HG03460 (cell line): ENCODE results near the gene ASCC1.
"Not testable (repeated sequence)": the region's sequence is repeated elsewhere in the genome, so short reads cannot be mapped to it uniquely, and the experiment has no call there.

Source experiments
- ATAC-seq: cut with Tn5 transposase; IDR thresholded peaks from one replicate; pipeline ENCODE4 v1.9.1; 2021; ENCODE audit not compliant: unreplicated experiment

ASCC1 gene

DNA sequence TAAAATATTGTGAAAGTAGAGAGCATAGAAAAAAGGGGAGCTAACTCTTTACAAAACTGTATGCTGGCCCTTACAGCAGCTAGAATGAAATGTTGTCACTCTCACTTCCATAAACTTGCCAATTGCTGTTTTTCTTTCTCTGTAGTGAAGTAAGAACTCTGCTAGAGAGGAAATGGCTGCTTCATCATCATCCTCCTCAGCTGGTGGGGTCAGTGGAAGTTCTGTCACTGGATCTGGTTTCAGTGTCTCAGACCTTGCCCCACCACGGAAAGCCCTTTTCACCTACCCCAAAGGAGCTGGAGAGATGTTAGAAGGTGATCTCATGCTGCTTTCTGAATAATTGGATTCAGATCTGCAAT lies 7.6 kb upstream of the ASCC1 start:
- no peak for ATAC-seq

DNA sequence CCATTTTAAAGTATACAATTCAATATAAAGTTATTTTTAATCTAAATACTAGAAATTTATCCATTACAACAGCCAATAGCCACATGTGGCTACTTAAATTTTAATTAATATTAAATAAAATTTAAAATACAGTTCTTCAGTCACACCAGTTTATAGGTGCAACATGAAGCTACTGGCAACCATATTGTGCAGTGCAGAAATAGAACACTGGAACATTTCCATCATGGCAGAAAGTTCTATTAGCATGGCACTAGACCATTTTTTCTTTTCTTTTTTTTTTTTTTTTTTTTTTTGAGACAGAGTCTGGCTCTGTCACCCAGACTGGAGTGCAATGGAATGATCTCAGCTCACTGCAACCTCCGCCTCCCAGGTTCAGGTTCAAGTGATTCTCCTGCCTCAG lies 5.2 kb upstream of the ASCC1 start:
- ATAC-seq, result no peak

DNA sequence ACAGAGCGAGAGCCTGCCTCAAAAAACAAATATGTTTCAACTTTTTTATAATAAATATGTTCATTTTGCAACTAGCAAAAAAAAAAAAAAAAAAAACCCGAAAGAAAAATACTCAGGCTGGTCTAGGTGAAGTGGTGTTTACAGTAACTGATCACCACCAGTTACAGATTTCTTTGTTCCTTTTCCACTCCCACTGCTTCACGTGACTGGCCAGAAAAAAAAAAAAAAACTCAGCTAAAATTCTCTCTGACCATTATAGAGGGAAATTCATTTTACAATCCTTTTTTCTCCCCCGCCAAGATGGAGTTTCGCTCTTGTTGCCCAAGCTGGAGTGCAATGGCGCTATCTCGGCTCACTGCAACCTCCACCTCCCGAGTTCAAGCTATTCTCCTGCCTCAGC lies 4.6 kb upstream of the ASCC1 start:
- ATAC-seq, result no peak

DNA sequence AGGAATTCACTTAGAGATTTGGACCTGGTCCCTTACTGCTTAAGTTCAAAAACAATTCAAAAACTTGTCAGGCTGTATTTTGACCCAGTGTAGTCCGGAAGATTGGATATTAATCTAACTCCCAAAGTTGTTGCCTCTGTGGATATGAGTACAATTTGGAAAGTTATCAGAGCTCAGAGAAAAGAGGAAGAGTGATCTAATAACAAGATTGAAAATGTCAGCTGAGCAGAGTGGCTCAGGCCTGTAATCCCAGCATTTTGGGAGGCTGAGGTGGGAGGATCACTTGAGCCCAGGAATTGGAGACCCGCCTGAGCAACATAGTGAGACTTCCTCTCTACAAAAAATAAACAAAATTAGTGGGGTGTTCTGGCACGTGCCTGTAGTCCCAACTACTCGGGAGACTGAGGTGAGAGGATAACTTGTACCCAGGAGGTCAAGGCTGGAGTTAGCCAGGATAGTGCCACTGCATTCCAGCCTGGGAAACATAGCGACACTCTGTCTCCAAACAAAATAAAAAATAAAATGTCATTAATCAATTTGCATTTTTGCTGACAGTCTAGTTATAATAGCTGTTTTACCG lies 3.2 kb upstream of the ASCC1 start:
- no peak for ATAC-seq

DNA sequence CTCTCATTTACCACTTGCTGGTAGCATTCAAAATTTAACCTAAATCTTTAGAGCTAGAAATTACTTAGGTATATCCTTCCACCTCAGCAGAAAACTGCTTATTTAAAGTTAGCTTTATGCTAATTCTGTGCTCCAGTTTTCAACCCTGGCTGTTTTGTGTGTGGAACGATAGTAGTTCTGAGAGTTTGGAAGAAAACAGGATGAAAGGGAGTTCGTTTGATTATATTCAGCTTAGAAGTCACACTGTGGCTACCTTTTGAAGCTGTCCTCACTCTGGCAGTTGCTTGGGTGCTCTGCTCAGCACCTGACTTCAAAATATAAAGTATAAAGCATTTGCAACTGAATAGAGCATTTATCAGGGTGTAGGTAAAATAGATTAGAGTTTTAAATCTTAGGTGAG lies 2.6 kb upstream of the ASCC1 start:
- no peak for ATAC-seq

DNA sequence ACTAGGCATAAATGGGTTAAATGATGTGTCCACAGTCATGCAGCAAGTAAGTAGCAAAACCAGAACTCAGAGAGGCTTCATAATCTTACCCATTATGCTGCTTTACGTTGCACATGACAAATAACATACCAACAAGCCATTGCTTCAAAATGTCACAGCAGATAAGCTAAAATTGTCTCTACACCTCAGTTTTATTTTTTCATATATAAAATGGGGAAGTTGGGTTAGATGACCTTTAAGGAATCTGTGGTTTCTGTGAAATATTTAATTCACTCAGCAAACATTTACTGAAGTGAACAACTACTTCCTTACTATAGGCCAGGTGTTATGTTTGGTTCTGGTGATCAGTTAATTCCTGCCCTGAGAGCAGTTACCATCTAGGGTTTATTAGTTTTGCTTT lies 2.2 kb upstream of the ASCC1 start:
- no peak for ATAC-seq

DNA sequence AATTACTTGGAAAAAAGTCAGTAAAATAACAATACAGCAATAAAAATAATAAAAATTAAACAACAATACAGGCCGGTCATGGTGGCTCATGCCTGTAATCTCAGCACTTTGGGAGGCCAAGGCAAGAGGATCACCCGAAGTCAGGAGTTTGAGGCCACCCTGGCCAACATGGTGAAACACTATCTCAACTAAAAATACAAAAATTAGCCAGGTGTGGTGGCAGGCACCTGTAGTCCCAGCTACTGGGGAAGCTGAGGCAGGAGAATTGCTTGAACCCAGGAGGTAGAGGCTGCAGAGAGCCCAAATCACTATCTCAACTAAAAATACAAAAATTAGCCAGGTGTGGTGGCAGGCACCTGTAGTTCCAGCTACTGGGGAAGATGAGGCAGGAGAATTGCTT lies 4.2 kb downstream of the ASCC1 start:
- ATAC-seq, result not testable (repeated sequence)

DNA sequence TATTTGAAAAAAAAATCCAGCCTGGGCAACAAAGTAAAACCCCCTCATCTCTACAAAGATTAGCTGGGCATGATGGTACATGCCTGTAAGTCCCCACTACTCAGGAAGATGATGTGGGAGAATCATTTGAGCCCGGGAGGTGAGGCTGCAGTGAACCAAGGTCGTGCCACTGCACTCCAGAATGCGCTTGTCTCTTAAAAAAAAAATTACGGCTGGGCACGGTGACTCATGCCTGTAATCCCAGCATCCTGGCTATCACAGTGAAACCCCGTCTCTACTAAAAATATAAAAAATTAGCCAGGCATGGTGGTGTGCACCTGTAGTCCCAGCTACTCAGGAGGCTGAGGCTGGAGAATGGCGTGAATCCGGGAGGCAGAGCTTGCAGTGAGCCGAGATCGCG lies 4.7 kb downstream of the ASCC1 start:
- ATAC-seq, result not testable (repeated sequence)

DNA sequence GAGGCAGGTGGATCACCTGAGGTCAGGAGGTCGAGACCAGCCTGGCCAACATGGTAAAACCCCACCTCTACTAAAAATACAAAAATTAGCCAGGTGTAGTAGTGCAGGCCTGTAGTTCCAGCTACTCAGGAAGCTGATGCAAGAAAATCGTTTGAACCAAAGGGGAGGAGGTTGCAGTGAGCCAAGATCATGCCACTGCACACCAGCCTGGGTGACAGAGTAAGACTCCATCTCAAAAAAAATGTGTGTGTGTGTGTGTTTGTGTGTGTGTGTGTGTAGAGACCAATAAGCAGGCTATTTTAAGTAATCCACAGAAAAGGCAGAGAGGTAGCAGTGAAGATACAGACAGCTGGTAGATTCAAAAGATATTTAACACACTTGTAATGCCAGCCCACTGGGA lies 7.5 kb downstream of the ASCC1 start:
- not testable (repeated sequence) for ATAC-seq

DNA sequence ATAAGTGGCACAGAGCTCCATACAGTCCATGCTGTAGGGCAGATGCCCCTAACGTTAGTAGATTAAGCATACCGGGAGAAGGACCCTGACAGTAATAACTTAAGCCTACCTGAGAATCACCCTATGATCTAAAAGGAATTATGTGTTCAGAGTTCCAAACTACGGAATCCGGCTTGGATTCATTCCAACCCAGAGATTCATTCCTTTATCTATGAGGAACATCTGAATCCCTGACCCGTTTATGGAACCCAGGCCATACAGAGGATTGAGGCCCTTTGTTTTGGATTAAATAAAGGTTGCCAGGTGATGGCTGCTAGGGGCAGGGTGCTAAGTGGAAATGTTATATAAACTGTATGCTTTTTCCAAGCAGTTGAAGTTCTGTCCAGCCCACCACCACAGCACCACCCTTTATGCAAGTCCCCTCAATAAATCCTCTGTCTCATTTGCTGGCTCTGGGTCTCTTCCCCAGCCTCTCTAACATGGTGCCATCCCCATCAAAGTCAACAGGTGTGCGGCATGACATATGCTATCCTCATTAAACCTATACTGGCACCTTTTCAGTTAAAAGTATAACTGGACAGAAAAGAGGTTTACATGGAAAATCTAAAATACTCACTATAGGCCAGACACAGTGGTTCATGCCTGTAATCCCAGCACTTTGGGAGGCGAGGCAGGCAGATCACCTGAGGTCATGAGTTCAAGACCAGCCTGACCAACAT lies 9.4 kb downstream of the ASCC1 start:
- no peak for ATAC-seq

DNA sequence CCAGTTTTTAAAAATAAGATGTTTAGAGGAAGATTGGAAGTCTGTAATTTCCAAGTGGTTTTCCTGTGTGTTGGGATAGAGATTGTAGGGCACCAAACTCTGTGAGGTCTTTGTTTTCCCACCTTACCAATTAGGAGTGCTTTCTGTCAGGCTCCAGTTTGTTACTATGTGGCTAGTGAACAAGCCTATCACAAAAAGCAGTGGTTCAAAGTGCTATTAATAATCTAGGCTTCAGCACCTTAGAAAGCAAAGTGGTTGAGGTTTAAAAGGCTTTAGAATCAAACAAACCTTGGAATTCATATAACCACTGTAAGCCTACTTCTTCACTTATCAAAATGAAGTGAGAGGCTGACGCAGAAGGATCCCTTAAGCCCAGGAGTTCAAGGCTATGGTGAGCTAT lies 11.4 kb downstream of the ASCC1 start:
- ATAC-seq, result no peak

DNA sequence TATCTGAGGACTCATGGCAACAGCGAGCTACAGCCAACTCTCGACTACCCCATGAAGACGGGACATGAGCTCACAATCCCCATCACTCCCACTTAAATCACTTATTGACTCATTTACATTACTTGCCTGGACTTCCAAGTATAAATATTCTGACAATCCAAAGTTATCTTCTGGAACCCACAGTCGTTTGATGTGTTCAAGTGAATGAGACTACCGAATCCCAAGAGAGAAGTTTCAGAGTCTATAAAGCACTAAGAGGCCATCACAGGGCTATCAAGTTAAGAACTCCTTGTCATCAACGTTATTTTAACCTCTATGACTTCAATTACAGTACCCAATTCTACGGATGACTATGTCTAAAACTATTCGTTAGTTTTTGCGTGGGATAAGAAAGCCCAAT lies 11.8 kb downstream of the ASCC1 start:
- ATAC-seq, result no peak

DNA sequence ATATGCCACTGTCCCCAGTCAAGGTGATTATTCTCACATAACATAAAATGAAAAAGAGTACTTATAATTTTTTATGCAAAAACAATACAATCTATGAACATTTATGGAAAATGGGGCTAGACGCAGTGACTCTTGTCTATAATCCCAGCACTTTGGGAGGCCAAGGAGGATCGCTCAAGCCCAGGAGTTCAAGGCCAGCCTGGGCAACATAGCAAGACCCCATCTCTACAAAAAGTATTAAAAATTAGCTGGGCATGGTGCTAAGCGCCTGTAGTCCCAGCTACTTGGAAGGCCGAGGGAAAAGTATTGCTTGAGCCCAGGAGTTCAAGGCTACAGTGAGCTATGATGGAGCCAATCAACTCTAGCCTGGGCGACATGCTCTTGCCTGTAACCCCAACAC lies 14.8 kb downstream of the ASCC1 start:
- ATAC-seq, result no peak

DNA sequence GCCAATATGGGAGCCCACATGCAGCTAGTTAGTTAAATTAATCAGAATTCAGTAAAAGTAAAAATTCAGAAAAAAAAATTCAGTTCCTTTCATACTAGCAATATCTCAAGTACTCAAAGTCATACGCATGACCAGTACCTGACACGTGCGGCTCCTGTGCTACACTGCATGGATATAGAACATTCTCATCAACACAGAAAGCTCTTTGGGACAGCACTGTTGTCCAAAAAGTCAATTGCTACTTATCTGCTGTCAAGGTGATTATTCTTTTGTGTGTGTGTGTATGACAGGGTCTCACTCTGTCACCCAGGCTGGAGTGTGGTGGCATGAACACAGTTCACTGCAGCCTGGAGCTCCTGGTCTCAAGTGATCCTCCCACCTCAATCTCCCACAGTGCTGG lies 15.2 kb downstream of the ASCC1 start:
- ATAC-seq, result no peak

DNA sequence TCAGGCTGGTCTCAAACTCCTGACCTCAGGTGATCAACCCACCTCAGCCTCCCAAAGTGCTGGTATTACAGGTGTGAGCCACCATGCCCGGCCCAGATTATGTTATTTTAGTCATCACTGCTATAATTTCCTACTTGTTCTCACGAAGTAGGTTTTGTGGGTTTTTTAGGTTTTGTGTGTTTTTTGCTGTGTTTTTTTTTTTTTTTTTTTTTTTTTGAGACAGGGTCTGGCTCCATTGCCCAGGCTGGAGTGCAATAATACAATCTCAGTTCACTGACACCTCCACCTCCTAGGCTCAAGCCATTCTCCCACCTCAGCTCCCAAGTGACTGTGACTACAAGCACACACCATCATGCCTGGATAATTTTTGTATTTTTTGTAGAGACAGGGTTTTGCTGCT lies 21.1 kb downstream of the ASCC1 start:
- ATAC-seq, result no peak

DNA sequence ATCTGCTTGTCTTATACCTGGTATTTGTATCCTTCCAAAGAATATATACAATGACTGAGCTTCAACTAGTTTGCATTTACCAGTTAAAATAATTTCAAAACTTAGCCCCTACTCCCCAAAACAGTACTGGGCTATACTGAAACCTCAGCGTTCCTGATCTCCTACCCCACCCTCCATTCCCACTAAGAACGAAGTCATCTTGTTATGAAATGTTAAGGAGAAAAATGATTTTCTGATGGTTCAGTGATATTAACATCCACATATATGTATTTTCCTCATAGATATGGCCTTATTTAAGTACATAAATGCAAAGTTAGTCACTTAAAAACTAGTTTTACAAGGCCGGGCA lies 29.1 kb downstream of the ASCC1 start:
- no peak for ATAC-seq

DNA sequence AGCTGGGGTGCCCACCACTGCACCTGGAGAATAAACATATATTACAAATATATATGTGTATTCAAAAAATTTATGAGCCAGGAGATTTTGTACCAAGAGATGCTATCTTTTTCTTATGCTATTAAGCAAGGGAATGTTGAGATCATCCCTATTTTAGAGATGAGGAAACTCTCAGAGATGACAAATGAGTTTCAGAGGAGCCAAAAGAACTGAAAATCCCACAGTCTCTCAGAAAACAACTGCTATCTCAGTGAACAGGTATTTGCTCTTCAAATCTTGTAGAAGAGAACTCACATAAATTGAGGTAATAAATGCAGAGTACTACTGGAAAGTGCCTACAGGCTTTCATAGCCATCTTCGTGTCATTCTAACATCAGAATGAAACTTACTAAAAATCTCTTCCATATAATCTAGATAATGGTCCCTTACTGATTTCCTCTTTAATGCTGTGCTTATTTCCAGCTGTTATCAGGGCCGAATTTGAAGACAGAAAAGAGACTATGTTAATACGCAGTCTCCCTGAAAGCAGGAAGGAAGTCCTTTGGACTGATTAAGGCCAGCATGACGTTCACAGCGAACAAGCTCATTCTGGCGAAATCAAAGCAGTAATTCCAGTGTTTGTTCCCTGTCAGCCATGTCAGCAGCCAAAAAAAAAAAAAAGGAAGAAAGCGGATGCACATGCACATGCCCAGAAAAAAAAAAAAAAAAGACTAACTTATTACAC lies 29.7 kb downstream of the ASCC1 start:
- no peak for ATAC-seq

DNA sequence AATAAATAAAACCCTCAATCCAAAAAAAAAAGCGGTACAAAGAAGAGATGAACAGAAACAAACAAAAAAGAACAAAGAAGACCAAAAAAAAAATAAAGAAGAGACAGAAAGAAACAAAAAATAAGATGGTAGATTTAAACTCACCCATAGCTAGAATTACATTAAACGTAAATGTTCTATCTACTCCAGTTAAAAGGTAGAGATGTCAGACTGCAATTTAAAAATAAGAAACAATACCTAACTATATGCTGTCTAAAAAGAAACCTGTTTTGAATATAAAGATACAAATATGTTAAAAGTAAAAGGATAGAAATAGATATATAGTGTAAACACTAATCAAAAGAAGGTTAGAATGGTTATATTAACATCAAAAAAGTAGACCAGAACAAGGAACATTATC lies 31.9 kb downstream of the ASCC1 start:
- no peak for ATAC-seq

DNA sequence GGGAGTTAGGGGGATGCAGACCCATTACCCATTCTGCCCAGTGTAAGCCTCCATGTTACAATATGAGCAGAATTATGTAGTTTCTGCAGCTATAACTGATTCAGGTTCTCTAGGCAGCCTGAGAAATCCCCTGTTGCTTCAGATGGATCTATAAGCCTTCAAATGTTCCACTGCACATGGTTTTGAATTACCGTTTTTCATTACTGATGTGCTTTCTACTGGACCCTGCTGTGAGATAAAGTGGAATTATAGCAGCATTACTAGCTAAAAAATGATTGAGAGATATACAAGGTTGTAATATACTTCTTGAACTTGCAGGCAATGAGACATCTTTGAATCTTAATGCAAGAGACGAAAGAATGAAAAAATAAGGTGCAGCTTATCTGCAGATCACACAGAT lies 38.6 kb downstream of the ASCC1 start:
- no peak for ATAC-seq

DNA sequence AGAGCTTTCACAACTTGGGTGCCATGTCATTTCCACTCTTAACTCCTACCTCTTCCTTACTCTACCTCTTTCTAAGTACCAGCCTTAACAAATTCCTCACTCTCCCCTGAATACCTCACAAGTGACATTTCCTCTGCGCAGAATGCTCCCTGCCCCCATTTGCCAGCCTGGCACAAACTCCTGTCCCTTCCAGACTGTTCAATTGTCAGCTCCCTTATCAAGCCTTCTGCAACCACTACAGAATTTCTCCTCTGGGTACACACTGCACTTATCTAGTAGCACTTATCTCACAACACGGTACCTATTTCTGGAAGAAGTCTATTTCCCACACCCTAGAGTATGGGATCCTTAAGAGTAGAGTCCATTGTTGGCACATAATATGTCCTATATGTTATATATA lies 39.4 kb downstream of the ASCC1 start:
- ATAC-seq, result no peak

DNA sequence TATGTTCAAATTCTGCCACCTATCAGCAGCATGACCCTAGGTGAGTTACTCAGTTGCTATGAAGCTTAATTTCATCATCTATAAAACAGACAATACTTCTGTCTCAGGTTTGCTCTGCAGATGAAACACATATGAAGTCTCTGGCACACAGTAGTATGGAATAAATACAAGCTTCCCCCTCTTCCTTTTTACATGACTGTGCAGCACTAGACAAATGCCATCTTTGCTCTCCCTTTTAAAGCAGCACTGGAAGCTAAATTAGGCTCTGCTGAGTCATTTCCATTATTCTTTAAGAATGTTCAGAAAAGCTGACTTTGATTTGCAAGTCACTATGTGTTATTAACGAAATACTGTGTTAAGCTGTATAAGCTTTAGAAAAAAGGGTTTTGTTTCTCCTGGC lies 40.9 kb downstream of the ASCC1 start:
- no peak for ATAC-seq

DNA sequence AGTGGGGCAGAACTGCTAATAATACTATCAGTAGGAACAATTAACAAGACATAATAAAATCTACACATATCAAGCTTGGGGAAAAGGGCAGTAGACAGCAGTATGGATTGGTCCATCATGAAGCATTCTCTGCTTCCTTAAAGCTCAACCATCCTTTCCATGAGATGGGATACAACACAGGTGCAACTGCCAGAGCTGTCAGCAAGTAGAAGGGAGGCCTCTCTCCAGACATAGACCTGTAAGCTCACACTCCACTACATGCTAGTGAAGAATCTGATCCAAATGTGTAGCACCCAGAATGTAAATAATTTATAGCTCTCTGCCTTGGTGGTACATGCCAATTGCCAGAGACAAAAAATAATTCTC lies 41.8 kb downstream of the ASCC1 start:
- ATAC-seq, result no peak
